Spleen (tissue), 7 donors: ENCODE measurements around the gene CYB5B.

Experiments used
- CTCF ChIP-seq, 11 experiments: fragments of 200-600 bp in 7 of 11; fragments of 450-650 bp in 4 of 11; sonication (generic) in 4 of 11; IDR thresholded peaks in 8 of 11; conservative IDR thresholded peaks in 3 of 11; 1 replicate in 7 of 11; 2 replicates in 4 of 11; pipeline versions ENCODE4 v1.4.0 to v1.8.0; 2016 to 2021; ENCODE audit warnings: antibody characterized with exemption in 11 of 11, inconsistent platforms in 4 of 11, mild to moderate bottlenecking in 1 of 11
- POLR2AphosphoS5 ChIP-seq, 3 donors: sonication (generic); formaldehyde crosslinking; IDR thresholded peaks; one replicate each; pipeline ENCODE4 v1.5.1; 2017; ENCODE audit warnings: antibody characterized with exemption in 3 of 3
- donor health status: DM: no; HTN: no; CAD: no; lungs with moderate emphysema.
- donor health status: DM: no; HTN: no; CAD: no.
- donor health status: DM: no; HTN: no; CAD: no.

- no peak for TF ChIP-seq CTCF (IDR thresholded peaks at IDR 0.05 in 8 of 11, conservative IDR thresholded peaks at IDR 0.05 in 3 of 11)
- no peak for TF ChIP-seq POLR2AphosphoS5 (IDR thresholded peaks at IDR 0.05)
These were observed 42.0 kb upstream of the CYB5B start for GRCh38 chr16:69382421-69382820.
